Islet of Langerhans (tissue), 1 donor: ENCODE results near the gene SCYL2.

Experiments
- FAIRE-seq: peaks from one replicate; lab custom pipeline; 2011; peaks lifted over from hg19 to GRCh38; lab: Jason Lieb, UNC

The SCYL2 gene

GRCh38 chr12:100381379-100381778 lies 114.4 kb downstream of the SCYL2 start:
- no peak for FAIRE-seq

GRCh38 chr12:100382338-100382737 lies 115.4 kb downstream of the SCYL2 start:
- no peak for FAIRE-seq

- FAIRE-seq: no peak
Measured at GRCh38 chr12:100383586-100384558, 116.9 kb downstream of the SCYL2 start.

- no peak for FAIRE-seq
Measured at GRCh38 chr12:100384559-100384935, 117.6 kb downstream of the SCYL2 start.

- FAIRE-seq: no peak
Measured at GRCh38 chr12:100388382-100388781, 121.4 kb downstream of the SCYL2 start.
